ENCODE data around the gene CDC6. TPM values are rescaled to one million over a fixed set of nuclear protein-coding genes. Genes with fewer than 3 reads are reported as not detected.

CDC6 gene
- total RNA-seq, 1 donor from 2014 or later: 0.55 TPM

- intact Hi-C loops (cut with micrococcal nuclease): loop anchor here (5.0 to 10.0 kb wide), 2 partner anchors 48 to 65 kb away; partner anchors contain the start of gene TOP2A
- Histone ChIP-seq H3K27me3 (ENCODE audit: low read depth) (no peaks in the 10 kb centered on the region), H3K27ac (replicated peaks) (peak overlapping the region; percentile 97), H3K36me3 (peaks cover 59% of the 10 kb centered on the region), H3K9me3 (replicated peaks) (no peaks in the 10 kb centered on the region), H3K4me3 (peak overlapping the region; percentile 78), H3K4me1 (peaks cover 81% of the 10 kb centered on the region)
- no peak for DNase-seq
- TF ChIP-seq CTCF (IDR thresholded peaks at IDR 0.05; ENCODE audit: borderline replicate concordance): no peak
Observed at GRCh38 chr17:40349895-40350688, 62.4 kb downstream of the CDC6 start.

GRCh38 chr17:40350689-40351358 is 63.1 kb downstream of the CDC6 start:
- Histone ChIP-seq H3K27ac (replicated peaks) (peak overlapping the region; percentile 97), H3K4me1 (peaks cover 81% of the 10 kb centered on the region), H3K9me3 (replicated peaks) (no peaks in the 10 kb centered on the region), H3K36me3 (peaks cover 67% of the 10 kb centered on the region), H3K4me3 (no peak overlapping the region), H3K27me3 (ENCODE audit: low read depth) (no peaks in the 10 kb centered on the region)
- DNase-seq: no peak
- intact Hi-C loops (cut with micrococcal nuclease): loop anchor here (5.0 to 10.0 kb wide), 2 partner anchors 49 to 64 kb away; partner anchors contain the start of gene TOP2A
- TF ChIP-seq CTCF (IDR thresholded peaks at IDR 0.05; ENCODE audit: borderline replicate concordance): no peak

GRCh38 chr17:40351359-40352236 is 63.9 kb downstream of the CDC6 start:
- DNase-seq: no peak

GRCh38 chr17:40352237-40352778 is 64.6 kb downstream of the CDC6 start:
- no peak overlapping the region for H3K4me3 ChIP-seq
- DNase-seq: no peak
- intact Hi-C loops (cut with micrococcal nuclease): loop anchor here (5.0 to 10.0 kb wide), 2 partner anchors 50 to 62 kb away; partner anchors contain the start of gene TOP2A
- TF ChIP-seq CTCF (IDR thresholded peaks at IDR 0.05; ENCODE audit: borderline replicate concordance): no peak
- H3K9me3 ChIP-seq (replicated peaks): no peaks in the 10 kb centered on the region
- no peaks in the 10 kb centered on the region for H3K27me3 ChIP-seq (ENCODE audit: low read depth)
- H3K27ac ChIP-seq (replicated peaks): peak overlapping the region; percentile 27
- H3K36me3 ChIP-seq: peaks cover 74% of the 10 kb centered on the region
- peaks cover 78% of the 10 kb centered on the region for H3K4me1 ChIP-seq

More at GRCh38 chr17:40351359-40352236, 63.9 kb downstream of the CDC6 start:
- no peaks in the 10 kb centered on the region for H3K9me3 ChIP-seq (replicated peaks)
- intact Hi-C loops (cut with micrococcal nuclease): loop anchor here (5.0 to 10.0 kb wide), 2 partner anchors 49 to 63 kb away; partner anchors contain the start of gene TOP2A
- H3K36me3 ChIP-seq: peaks cover 74% of the 10 kb centered on the region
- no peak for TF ChIP-seq CTCF (IDR thresholded peaks at IDR 0.05; ENCODE audit: borderline replicate concordance)
- peak overlapping the region; percentile 27 for H3K27ac ChIP-seq (replicated peaks)
- no peak overlapping the region for H3K4me3 ChIP-seq
- H3K27me3 ChIP-seq (ENCODE audit: low read depth): no peaks in the 10 kb centered on the region
- peaks cover 81% of the 10 kb centered on the region for H3K4me1 ChIP-seq

Data from left ventricle myocardium inferior (tissue), 1 donor.